ENCODE data around the gene CADPS2.

- TF ChIP-seq CTCF (IDR thresholded peaks at IDR 0.05) (no peak), POLR2A (IDR thresholded peaks at IDR 0.05) (no peak)
Observed at GRCh38 chr7:122556219-122556618, 330.0 kb downstream of the CADPS2 start.
